Measurements from ENCODE around the gene SYNE1.

Gene SYNE1

DNA sequence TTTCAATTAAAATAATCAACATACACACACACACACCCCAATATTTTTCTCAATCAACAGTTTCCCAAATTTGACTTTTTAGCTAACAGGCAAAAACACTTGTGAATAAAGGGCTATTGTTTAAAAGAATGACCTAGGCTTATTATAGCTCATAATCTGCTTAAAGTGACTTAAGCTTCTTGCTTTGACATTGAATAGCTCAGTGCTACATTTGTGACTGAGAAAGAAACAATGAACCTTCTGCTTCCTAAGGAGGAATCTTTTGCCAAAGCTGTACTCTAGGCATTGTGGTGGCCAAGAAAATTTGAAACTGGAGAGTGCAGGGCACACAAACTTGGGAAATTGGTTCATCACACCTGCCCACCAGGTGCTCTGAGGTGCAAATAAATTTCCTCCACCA, 282.0 kb downstream of the SYNE1 start:
- Histone ChIP-seq H3K36me3 (no peaks in the 10 kb centered on the region), H3K27me3 (ENCODE audit: insufficient read depth, low read depth, severe bottlenecking) (no peaks in the 10 kb centered on the region), H3K4me3 (ENCODE audit: low read depth, low read length) (no peak overlapping the region), H3K9me3 (ENCODE audit: severe bottlenecking) (no peaks in the 10 kb centered on the region), H3K27ac (0 out of 2 replicates have a peak overlapping the region, but pooled peaks have one; percentile 19)
- TF ChIP-seq CTCF (IDR thresholded peaks at IDR 0.05; ENCODE audit: low read depth, low read length), result no peak
- DNase-seq, result no peak

DNA sequence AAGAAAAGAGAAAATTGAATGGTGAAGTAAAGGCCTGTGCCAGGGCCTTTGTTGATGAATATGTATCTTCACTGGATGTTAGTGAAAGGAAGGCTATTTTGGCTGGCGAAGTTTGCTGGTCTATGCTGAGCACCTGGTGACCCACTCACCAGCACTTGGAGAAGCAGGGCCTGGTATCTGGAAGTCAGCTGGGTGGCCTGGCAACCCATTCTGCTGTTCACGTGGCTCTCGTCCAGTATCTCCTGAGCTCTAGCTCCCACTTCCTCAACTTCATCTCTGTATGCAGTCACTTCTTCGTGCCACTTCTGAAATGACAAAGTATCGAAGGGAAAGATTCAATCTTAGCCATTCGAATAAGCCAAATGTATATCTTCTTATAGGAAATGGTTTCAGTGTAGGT, 283.7 kb downstream of the SYNE1 start:
- H3K9me3 ChIP-seq (ENCODE audit: severe bottlenecking), result no peaks in the 10 kb centered on the region
- H3K4me3 ChIP-seq (ENCODE audit: low read depth, low read length), result no peak overlapping the region
- no peak for TF ChIP-seq CTCF (IDR thresholded peaks at IDR 0.05; ENCODE audit: low read depth, low read length)
- H3K27ac ChIP-seq, result no peak overlapping the region
- no peak for DNase-seq
- H3K36me3 ChIP-seq, result no peaks in the 10 kb centered on the region
- no peaks in the 10 kb centered on the region for H3K27me3 ChIP-seq (ENCODE audit: insufficient read depth, low read depth, severe bottlenecking)

- no peak for TF ChIP-seq CTCF (IDR thresholded peaks at IDR 0.05; ENCODE audit: low read depth, low read length)
- DNase-seq, result no peak
- Histone ChIP-seq H3K4me3 (ENCODE audit: low read depth, low read length) (no peak overlapping the region), H3K36me3 (no peaks in the 10 kb centered on the region), H3K9me3 (ENCODE audit: severe bottlenecking) (no peaks in the 10 kb centered on the region), H3K27ac (no peak overlapping the region), H3K27me3 (ENCODE audit: insufficient read depth, low read depth, severe bottlenecking) (no peaks in the 10 kb centered on the region)
Observed at GRCh38 chr6:152351742-152352141, 285.4 kb downstream of the SYNE1 start.

DNA sequence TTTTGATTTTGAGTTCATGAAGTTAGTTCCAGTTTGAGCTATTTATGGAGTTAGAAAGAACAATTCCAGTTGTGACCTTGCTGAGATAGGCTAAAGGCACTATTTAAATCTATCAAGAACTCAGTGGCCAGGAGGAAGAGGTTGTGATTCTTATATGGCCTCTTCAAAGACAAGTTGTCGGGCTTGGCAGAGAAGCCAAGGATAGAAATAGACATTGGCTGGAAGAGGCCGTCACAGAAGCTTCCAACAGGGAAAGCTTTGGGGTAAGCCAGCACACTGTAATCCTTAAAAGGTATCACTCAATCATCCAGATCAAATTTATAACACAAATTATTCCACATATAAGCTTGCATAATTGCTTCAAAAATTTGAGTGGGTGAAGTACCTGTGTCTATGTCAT, 286.1 kb downstream of the SYNE1 start:
- Histone ChIP-seq H3K36me3 (no peaks in the 10 kb centered on the region), H3K4me3 (ENCODE audit: low read depth, low read length) (no peak overlapping the region), H3K27ac (no peak overlapping the region), H3K27me3 (ENCODE audit: insufficient read depth, low read depth, severe bottlenecking) (no peaks in the 10 kb centered on the region), H3K9me3 (ENCODE audit: severe bottlenecking) (no peaks in the 10 kb centered on the region)
- TF ChIP-seq CTCF (IDR thresholded peaks at IDR 0.05; ENCODE audit: low read depth, low read length), result no peak
- no peak for DNase-seq

DNA sequence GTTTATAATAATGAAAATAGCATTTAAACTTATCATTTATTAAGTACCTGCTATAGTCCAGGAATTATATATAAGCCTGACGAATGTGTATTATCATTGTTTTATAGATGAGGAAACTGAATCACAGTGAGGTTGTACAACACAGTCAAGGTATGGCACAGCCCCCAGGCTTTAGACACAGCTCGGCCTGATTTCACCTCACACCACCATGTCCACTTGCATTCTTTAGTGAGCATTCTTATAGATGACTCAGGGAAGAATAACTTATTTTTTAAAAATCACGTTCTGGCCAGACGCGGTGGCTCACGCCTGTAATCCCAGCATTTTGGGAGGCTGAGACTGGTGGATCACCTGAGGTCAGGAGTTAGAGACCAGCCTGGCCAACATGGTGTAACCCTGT, 289.0 kb downstream of the SYNE1 start:
- TF ChIP-seq CTCF (IDR thresholded peaks at IDR 0.05; ENCODE audit: low read depth, low read length), result no peak
- no peaks in the 10 kb centered on the region for H3K36me3 ChIP-seq
- no peaks in the 10 kb centered on the region for H3K9me3 ChIP-seq (ENCODE audit: severe bottlenecking)
- H3K4me3 ChIP-seq (ENCODE audit: low read depth, low read length), result no peak overlapping the region
- DNase-seq, result no peak
- no peak overlapping the region for H3K27ac ChIP-seq
- no peaks in the 10 kb centered on the region for H3K27me3 ChIP-seq (ENCODE audit: insufficient read depth, low read depth, severe bottlenecking)

- no peak for TF ChIP-seq CTCF (IDR thresholded peaks at IDR 0.05; ENCODE audit: low read depth, low read length)
Observed at GRCh38 chr6:152343735-152344360, 293.3 kb downstream of the SYNE1 start.

More at GRCh38 chr6:152343735-152344360, 293.3 kb downstream of the SYNE1 start:
- DNase-seq, result no peak
- no peak overlapping the region for H3K4me3 ChIP-seq (ENCODE audit: low read depth, low read length)
- H3K9me3 ChIP-seq (ENCODE audit: severe bottlenecking), result no peaks in the 10 kb centered on the region
- no peaks in the 10 kb centered on the region for H3K36me3 ChIP-seq
- H3K27me3 ChIP-seq (ENCODE audit: insufficient read depth, low read depth, severe bottlenecking), result no peaks in the 10 kb centered on the region
- H3K27ac ChIP-seq, result no peak overlapping the region

Data from WERI-Rb-1 (cell line).